Measurements from ENCODE around the gene TMEM100. TPM values are rescaled to one million over a fixed set of nuclear protein-coding genes. Genes with fewer than 3 reads are reported as not detected.

TMEM100 gene
- total and polyA plus RNA-seq, 2 of the 8 experiments (the other 6 are each of a cell fraction or from before 2014, with no cell fraction given), result 0.36 to 0.48 TPM

GRCh38 chr17:55740511-55741355, 18.1 kb upstream of the TMEM100 start (continued):
- TF ChIP-seq HDAC2 (IDR thresholded peaks at IDR 0.05; ENCODE audit: borderline replicate concordance in 1 of 2, low read depth in 2 of 2, low read length in 2 of 2), result no peak

Data from H1 (cell line).